ENCODE data around the gene SLC5A2.

DNA sequence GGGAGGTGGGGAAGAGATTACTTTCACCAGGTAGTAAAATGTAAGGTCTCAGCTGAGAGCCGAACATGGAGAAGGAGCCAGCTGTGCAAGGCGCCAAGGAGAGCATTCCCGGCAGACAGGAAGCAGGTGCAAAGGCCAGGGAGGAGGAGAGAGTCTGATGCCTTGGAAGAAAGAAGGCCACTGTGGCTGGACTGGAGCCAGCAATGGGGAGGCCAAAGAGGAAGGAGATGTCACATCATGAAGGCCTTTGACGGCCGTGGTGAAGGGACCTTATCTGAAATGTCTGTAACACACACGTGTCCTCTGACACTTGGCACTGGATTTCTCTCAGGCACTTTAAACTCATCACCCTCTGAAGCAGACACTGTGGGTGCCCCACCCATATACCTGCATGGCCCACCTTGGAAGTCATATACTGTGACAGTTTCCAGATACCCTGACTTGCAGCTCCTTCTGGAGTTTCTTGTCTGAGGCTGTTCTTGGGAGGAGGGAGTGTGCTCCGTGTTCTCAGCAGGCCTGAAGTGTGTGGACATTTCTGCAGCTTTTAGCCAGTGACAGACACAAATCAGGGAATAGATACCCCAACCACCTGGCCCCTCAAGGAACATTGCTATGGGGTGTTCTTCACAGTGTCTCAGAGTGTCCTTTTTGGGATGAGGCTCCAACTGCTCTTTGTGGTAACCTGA lies 1.9 kb upstream of the SLC5A2 start:
- TF ChIP-seq POLR2AphosphoS5 (IDR thresholded peaks at IDR 0.05; ENCODE audit: low read depth, low read length) = no peak
- TF ChIP-seq, protein P1, sequence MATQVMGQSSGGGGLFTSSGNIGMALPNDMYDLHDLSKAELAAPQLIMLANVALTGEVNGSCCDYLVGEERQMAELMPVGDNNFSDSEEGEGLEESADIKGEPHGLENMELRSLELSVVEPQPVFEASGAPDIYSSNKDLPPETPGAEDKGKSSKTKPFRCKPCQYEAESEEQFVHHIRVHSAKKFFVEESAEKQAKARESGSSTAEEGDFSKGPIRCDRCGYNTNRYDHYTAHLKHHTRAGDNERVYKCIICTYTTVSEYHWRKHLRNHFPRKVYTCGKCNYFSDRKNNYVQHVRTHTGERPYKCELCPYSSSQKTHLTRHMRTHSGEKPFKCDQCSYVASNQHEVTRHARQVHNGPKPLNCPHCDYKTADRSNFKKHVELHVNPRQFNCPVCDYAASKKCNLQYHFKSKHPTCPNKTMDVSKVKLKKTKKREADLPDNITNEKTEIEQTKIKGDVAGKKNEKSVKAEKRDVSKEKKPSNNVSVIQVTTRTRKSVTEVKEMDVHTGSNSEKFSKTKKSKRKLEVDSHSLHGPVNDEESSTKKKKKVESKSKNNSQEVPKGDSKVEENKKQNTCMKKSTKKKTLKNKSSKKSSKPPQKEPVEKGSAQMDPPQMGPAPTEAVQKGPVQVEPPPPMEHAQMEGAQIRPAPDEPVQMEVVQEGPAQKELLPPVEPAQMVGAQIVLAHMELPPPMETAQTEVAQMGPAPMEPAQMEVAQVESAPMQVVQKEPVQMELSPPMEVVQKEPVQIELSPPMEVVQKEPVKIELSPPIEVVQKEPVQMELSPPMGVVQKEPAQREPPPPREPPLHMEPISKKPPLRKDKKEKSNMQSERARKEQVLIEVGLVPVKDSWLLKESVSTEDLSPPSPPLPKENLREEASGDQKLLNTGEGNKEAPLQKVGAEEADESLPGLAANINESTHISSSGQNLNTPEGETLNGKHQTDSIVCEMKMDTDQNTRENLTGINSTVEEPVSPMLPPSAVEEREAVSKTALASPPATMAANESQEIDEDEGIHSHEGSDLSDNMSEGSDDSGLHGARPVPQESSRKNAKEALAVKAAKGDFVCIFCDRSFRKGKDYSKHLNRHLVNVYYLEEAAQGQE (IDR thresholded peaks at IDR 0.05; ENCODE audit: insufficient read depth in 1 of 2, low read depth in 2 of 2, low read length in 2 of 2) = no peak
- no peak for TF ChIP-seq TAF1 (IDR thresholded peaks at IDR 0.05; ENCODE audit: borderline replicate concordance, insufficient read depth, low read length)
- TF ChIP-seq FOXP2 (optimal IDR thresholded peaks at IDR 0.05; ENCODE audit: borderline replicate concordance, extremely low read depth, extremely low read length, insufficient read depth) = no peak

All from PFSK-1 (cell line).